Left lung (tissue), 10 donors: Measurements from ENCODE around the gene SPSB1. TPM values are rescaled to one million over a fixed set of nuclear protein-coding genes. Genes with fewer than 3 reads are reported as not detected.
"Not testable (repeated sequence)": the region's sequence is repeated elsewhere in the genome, so short reads cannot be mapped to it uniquely, and the experiment has no call there.

Experiments used
- ATAC-seq: fragments of 200-7000 bp; cut with Tn5 transposase; one replicate; pipeline ENCODE4 v1.9.1; 2020; ENCODE audit warnings: moderate library complexity
- DNase-seq, 4 donors: peaks; one replicate each; pipeline ENCODE4 v3.0.0-alpha.2; 2013 to 2020
- H3K27ac ChIP-seq, 2 donors: fragments of 200-600 bp; sonication (generic) in 1 of 2; one replicate each; pipeline versions ENCODE4 v1.5.0 to v1.8.0; 2020 to 2021
- H3K27me3 ChIP-seq, 2 donors: fragments of 200-600 bp; sonication (generic) in 1 of 2; one replicate each; pipeline versions ENCODE4 v1.5.0 to v1.8.0; 2020 to 2021
- H3K36me3 ChIP-seq, 2 donors: fragments of 200-600 bp; sonication (generic) in 1 of 2; one replicate each; pipeline versions ENCODE4 v1.5.0 to v1.8.0; 2020 to 2021
- H3K4me1 ChIP-seq, 2 donors: fragments of 200-600 bp; one replicate each; pipeline ENCODE4 v1.8.0; 2021
- H3K4me3 ChIP-seq, 2 donors: fragments of 200-600 bp; sonication (generic) in 1 of 2; one replicate each; pipeline versions ENCODE4 v1.5.0 to v1.8.0; 2020 to 2021; ENCODE audit warnings: mild to moderate bottlenecking in 1 of 2
- H3K9me3 ChIP-seq, 2 donors: fragments of 200-600 bp; sonication (generic) in 1 of 2; one replicate each; pipeline versions ENCODE4 v1.5.0 to v1.8.0; 2020 to 2021
- intact Hi-C, 2 donors: fragments of 100-400 bp; cut with DNase I; formaldehyde crosslinking; loops; one replicate each; pipeline versions ENCODE4 v1.11.2 to v1.14.2; 2022
- polyA plus RNA-seq, 6 donors: library from polyadenylated mRNA; unstranded; fragments of 120-200 nt; gene quantifications; one replicate each; pipeline ENCODE4 v1.2.1, GENCODE V29; 2013; ENCODE audit not compliant: insufficient read length in 6 of 6
- total RNA-seq, 2 donors: library from RNA; stranded (reverse); fragmentation: NEBNext Ultra II Directional; extraction: Animal tissue kit (Norgen Biotek cat#: 25700); gene quantifications; one replicate each; pipeline ENCODE4 v1.2.1, GENCODE V29; 2021
- TF ChIP-seq, protein P1 (sequence below), 2 donors: fragments of 200-600 bp; sonication (generic) in 1 of 2; IDR thresholded peaks; one replicate each; pipeline versions ENCODE4 v1.5.0 to v1.8.0; 2021; ENCODE audit warnings: antibody characterized with exemption in 2 of 2
- donor health status: DM: no; HTN: yes; CAD: no.
- donor health status: DM: no; HTN: no; CAD: no.

The SPSB1 gene
- total and polyA plus RNA-seq, 8 donors = 6.1 to 39.4 (median 7.9) TPM

DNA sequence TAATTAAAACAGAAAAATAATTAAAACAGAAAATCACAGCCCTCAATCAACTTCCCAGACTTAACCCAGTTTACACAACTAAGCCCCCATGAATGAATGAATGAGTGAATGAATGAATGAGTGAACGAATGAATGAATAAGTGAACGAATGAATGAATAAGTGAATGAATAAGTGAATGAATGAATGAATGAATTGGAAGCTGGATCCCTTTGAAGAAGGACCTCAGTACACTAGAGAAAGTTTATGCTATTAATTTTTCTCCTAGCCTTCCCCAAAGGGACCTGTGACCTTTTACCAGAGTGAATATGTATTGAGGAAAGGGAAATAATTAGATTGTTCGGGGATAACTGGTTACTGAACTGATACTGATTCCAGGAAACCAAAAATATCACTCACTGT is 5.6 kb downstream of the SPSB1 start:
- DNase-seq (no peak), ATAC-seq (no peak)
- peaks cover 0 to 4% of the 10 kb centered on the region in 2 donors for H3K36me3 ChIP-seq
- no peaks in the 10 kb centered on the region for H3K27me3 ChIP-seq
- TF ChIP-seq, protein P1, sequence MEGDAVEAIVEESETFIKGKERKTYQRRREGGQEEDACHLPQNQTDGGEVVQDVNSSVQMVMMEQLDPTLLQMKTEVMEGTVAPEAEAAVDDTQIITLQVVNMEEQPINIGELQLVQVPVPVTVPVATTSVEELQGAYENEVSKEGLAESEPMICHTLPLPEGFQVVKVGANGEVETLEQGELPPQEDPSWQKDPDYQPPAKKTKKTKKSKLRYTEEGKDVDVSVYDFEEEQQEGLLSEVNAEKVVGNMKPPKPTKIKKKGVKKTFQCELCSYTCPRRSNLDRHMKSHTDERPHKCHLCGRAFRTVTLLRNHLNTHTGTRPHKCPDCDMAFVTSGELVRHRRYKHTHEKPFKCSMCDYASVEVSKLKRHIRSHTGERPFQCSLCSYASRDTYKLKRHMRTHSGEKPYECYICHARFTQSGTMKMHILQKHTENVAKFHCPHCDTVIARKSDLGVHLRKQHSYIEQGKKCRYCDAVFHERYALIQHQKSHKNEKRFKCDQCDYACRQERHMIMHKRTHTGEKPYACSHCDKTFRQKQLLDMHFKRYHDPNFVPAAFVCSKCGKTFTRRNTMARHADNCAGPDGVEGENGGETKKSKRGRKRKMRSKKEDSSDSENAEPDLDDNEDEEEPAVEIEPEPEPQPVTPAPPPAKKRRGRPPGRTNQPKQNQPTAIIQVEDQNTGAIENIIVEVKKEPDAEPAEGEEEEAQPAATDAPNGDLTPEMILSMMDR (IDR thresholded peaks at IDR 0.05) = no peak
- no peak overlapping the region for H3K27ac ChIP-seq
- H3K9me3 ChIP-seq = no peaks in the 10 kb centered on the region
- intact Hi-C loops = no loop called here
- H3K4me3 ChIP-seq = no peak overlapping the region
- H3K4me1 ChIP-seq = peaks cover 28 to 58% of the 10 kb centered on the region in 2 donors

DNA sequence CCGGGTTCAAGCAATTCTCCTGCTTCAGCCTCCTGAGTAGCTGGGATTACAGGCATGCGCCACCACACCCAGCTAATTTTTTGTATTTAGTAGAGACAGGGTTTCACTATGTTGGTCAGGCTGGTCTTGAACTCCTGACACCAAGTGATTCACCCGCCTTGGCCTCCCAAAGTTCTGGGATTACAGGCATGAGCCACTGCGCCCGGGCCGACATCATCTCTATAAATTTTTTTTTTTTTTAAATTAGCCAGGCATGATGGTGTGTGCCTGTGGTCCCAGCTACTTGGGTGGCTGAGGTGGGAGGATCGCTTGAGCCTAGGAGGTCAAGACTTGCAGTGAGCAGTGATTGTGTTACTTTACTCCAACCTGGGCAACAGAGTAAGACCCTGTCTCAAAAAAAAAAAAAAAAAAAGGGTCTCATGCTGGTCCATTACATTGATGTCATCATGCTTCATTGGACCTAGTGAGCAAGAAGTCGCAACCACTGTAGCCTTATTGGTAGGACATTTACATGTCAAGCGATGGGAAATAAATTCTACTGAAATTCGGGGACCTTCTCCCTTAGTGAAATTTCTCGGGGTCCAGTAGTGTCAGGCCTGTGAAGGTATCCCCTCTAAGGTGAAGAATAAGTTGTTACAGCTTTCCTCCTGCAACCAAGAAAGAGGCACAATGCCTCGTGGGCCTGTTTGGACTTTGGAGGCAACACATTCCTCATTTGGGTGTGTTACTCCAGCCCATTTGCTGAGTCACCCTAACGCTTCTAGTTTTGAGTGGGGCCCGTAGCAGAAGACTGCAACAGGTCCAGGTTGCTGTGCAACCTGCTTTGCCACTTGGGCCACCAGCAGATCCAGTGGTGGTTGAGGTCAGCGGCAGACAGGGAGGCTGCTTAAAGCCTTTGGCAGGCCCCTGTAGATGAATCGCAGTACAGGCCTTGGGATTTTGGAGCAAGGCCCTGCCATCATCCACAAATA is 7.2 kb downstream of the SPSB1 start:
- H3K27me3 ChIP-seq, H3K4me3 ChIP-seq, H3K9me3 ChIP-seq, intact Hi-C loops, H3K36me3 ChIP-seq: not testable (repeated sequence)
- ATAC-seq = peak; percentile 76
- DNase-seq = peak in 1 of 4 donors; percentile 83
- Histone ChIP-seq H3K4me1 (peaks cover 26 to 65% of the 10 kb centered on the region in 2 donors), H3K27ac (peak overlapping the region; percentile 64 to 72)

DNA sequence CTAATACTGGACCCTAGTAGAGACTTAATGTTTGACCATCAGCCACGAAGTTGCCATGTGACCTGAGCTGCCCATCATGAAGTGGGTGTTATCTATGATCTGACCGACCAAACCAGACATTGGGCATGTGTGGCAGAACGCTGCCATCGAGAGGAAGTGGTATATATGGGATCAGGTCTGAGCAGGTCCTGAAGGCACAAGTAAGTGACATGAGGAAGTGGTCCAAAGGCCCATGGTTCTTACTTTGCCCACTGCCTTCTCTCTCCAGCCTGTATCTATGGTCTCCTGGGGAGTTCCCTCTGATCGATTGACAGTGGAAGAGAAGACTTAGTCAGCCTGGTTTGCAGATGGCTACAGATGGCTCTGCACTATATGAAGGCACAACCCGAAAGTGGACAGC is 7.9 kb downstream of the SPSB1 start:
- peaks cover 25 to 63% of the 10 kb centered on the region in 2 donors for H3K4me1 ChIP-seq
- H3K36me3 ChIP-seq = peaks cover 0 to 4% of the 10 kb centered on the region in 2 donors
- no peaks in the 10 kb centered on the region for H3K9me3 ChIP-seq
- peak overlapping the region; percentile 64 to 72 for H3K27ac ChIP-seq
- DNase-seq (no peak), ATAC-seq (no peak)
- intact Hi-C loops = no loop called here
- no peak overlapping the region for H3K4me3 ChIP-seq
- no peaks in the 10 kb centered on the region for H3K27me3 ChIP-seq
- TF ChIP-seq, protein P1 (IDR thresholded peaks at IDR 0.05) = no peak

DNA sequence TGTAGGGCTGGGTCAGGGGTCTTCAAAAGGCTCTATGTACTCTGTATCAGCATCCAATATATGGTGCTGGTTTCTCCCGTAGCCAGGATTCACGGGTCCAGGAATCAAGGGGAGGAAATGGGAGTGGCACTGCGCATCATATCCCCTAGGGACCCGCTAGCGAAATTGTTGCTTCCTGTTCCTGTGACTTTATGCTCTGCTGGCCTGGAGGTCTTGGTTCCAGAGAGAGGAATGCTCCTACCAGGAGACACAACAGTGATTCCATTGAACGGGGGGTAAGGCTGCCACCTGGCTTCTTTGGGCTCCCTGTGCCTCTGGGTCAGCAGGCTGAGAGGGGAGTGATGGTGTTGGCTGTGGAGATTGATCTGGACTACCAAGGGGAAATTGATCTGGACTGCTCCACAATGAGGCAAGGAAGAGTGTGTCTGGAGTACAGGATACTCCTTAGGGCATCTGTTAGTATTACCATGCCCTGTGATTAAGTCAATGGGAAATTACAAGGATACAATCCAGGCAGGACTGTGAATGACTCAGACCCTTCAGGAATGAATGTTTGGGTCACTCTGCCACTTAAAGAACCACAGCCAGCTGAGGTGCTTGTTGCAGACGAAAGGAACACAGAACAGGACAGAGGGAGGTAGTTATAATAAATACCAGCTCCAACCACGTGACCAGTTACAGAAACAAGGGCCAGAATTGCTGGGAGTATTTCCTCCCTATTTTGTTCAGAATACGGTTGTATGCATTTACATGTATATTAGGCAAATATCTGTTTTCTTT is 10.2 kb downstream of the SPSB1 start:
- intact Hi-C loops = no loop called here
- no peaks in the 10 kb centered on the region for H3K9me3 ChIP-seq
- ATAC-seq (peak; percentile 82), DNase-seq (peak in 1 of 4 donors; percentile 57)
- peaks cover 25 to 52% of the 10 kb centered on the region in 2 donors for H3K4me1 ChIP-seq
- H3K4me3 ChIP-seq = no peak overlapping the region
- no peaks in the 10 kb centered on the region for H3K27me3 ChIP-seq
- peaks cover 0 to 4% of the 10 kb centered on the region in 2 donors for H3K36me3 ChIP-seq
- TF ChIP-seq, protein P1 (IDR thresholded peaks at IDR 0.05) = no peak
- peak overlapping the region; percentile 69 to 79 for H3K27ac ChIP-seq

DNA sequence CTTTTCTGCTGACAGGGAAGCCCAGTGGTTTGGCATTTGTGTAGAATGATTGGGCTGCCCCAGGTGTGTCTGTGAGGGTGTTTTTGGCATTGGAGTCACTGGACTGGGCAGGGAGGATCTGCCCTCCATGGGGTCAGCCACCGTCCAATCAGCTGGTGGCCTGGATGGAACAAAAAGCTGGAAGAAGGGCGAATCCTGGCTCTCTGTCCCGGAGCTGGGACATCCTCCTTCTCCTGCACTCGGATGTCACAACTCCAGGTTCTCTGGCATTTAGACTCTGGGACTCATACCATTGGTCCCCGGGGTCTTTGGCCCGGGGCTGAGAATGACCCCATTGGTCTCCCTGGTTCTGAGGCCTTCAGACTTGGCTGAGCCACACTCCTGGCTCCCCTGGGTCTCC is 11.2 kb downstream of the SPSB1 start:
- intact Hi-C loops = no loop called here
- DNase-seq = no peak
- no peaks in the 10 kb centered on the region for H3K9me3 ChIP-seq
- H3K36me3 ChIP-seq = peaks cover 0 to 4% of the 10 kb centered on the region in 2 donors
- ATAC-seq = no peak
- H3K4me1 ChIP-seq = peaks cover 25 to 52% of the 10 kb centered on the region in 2 donors
- H3K4me3 ChIP-seq = no peak overlapping the region
- TF ChIP-seq, protein P1 (IDR thresholded peaks at IDR 0.05) = no peak
- H3K27ac ChIP-seq = peak overlapping the region; percentile 69 to 79
- no peaks in the 10 kb centered on the region for H3K27me3 ChIP-seq
